HepG2 (cell line): ENCODE results near the gene PYGB. TPM values are rescaled to one million over a fixed set of nuclear protein-coding genes. Genes with fewer than 3 reads are reported as not detected.

Experiments
- DPF2 ChIP-seq: sonication (generic); formaldehyde crosslinking; IDR thresholded peaks from 2 replicates; pipeline ENCODE4 v1.4.0; 2020; ENCODE audit warnings: mild to moderate bottlenecking, low read depth, missing genetic modification reagents, borderline replicate concordance
- YEATS4 ChIP-seq: sonication (generic); formaldehyde crosslinking; IDR thresholded peaks from 2 replicates; pipeline ENCODE4 v1.4.0; 2020; ENCODE audit warnings: missing genetic modification reagents, borderline replicate concordance
- ZBTB37 ChIP-seq: sonication (generic); formaldehyde crosslinking; IDR thresholded peaks from 2 replicates; pipeline ENCODE4 v1.4.0; 2020; ENCODE audit warnings: mild to moderate bottlenecking, missing genetic modification reagents
- ZBTB7A ChIP-seq: sonication (generic); formaldehyde crosslinking; IDR thresholded peaks from 2 replicates; pipeline ENCODE4 v1.8.0; 2022; ENCODE audit warnings: mild to moderate bottlenecking, missing genetic modification reagents
- ZNF333 ChIP-seq: sonication (generic); formaldehyde crosslinking; IDR thresholded peaks from 2 replicates; pipeline ENCODE4 v1.4.0; 2020; ENCODE audit warnings: mild to moderate bottlenecking, missing genetic modification reagents, borderline replicate concordance
- ZNF713 ChIP-seq: sonication (generic); formaldehyde crosslinking; IDR thresholded peaks from 2 replicates; pipeline ENCODE4 v1.4.0; 2020; ENCODE audit warnings: mild to moderate bottlenecking, missing genetic modification reagents
- polyA plus RNA-seq, 8 experiments: library from polyadenylated mRNA; depleted of rRNA in 3 of 8; stranded (reverse) in 7 of 8; unstranded in 1 of 8; fragments of >200 nt; fragmentation: Illumina TruSeq in 4 of 8; extraction: Trizol in 4 of 8; gene quantifications; 2 replicates each; pipeline versions ENCODE4 v1.2.1 to v1.2.3, GENCODE V29; 2011 to 2016; ENCODE audit warnings: low read depth in 4 of 8, missing spikeins in 1 of 8, mixed read lengths in 1 of 8; ENCODE audit not compliant: insufficient read depth in 1 of 8
- total RNA-seq, 5 experiments: library from RNA; depleted of rRNA; stranded (reverse); fragments of >200 nt; fragmentation: Illumina TruSeq; extraction: Trizol; gene quantifications; 2 replicates each; pipeline ENCODE4 v1.2.3, GENCODE V29; 2016; ENCODE audit warnings: low read depth in 1 of 5
- TF ChIP-seq, protein P1 (sequence below): IDR thresholded peaks from 2 replicates; pipeline ENCODE4 v1.6.1; 2016; ENCODE audit warnings: low read depth, missing genetic modification reagents, missing compliant biosample characterization
- TF ChIP-seq, protein P2 (sequence below): fragments of 450-650 bp; IDR thresholded peaks from 2 replicates; pipeline ENCODE4 v1.6.1; 2017; ENCODE audit warnings: mild to moderate bottlenecking
- TF ChIP-seq, protein P3 (sequence below): sonication (generic); formaldehyde crosslinking; IDR thresholded peaks from 2 replicates; pipeline ENCODE4 v1.5.0; 2020; ENCODE audit warnings: missing genetic modification reagents
- TF ChIP-seq, protein P4 (sequence below): sonication (generic); formaldehyde crosslinking; IDR thresholded peaks from 2 replicates; pipeline ENCODE4 v1.9.0; 2021; ENCODE audit warnings: missing genetic modification reagents, borderline replicate concordance

Gene PYGB
- total and polyA plus RNA-seq, 2 of the 13 experiments (the other 11 are each of a cell fraction or from before 2014, with no cell fraction given) = 24.2 to 86.3 TPM

DNA sequence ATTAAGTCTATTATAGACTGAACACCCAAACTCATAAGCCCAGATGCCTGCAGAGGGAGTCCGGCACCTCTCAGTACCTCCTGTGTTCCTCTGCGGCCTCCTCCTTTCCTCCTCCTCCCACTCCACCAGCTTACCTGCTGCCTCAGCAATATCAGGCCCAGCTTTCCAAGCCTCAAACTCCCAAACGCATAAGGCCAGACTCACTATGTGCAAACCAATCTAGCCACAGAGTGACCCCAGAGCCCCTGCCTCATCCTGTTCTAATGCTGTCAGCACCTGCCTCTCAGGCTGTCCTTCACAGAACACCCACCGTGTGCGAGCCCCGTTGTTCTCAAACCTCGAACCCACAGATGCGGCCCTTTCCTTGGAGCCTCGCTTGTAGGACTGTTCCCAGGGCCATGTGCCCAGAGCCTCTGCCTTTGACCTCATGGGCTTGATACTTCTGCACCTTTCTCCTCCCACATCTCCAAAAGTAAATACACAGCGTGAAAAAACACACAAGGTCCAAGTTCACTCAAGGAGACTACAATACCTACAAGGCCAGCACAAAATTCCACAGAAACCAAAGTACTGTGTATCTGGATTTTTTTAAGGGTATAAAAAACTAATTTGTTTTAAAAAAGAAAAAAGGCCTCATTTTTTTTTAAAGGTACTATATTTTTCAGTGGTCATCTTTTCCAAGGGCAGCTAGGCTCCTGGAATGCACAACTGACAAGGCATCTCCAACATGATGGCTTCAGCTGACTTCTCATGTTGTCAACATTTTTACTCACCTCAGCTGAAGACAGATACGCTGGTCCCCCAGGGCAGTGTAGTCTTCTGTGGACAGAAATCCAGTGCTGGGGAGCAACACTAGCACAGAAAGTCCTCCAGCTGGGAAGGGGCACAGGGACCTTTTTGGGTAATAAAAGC is 90.5 kb downstream of the PYGB start (continued):
- TF ChIP-seq, protein P1, sequence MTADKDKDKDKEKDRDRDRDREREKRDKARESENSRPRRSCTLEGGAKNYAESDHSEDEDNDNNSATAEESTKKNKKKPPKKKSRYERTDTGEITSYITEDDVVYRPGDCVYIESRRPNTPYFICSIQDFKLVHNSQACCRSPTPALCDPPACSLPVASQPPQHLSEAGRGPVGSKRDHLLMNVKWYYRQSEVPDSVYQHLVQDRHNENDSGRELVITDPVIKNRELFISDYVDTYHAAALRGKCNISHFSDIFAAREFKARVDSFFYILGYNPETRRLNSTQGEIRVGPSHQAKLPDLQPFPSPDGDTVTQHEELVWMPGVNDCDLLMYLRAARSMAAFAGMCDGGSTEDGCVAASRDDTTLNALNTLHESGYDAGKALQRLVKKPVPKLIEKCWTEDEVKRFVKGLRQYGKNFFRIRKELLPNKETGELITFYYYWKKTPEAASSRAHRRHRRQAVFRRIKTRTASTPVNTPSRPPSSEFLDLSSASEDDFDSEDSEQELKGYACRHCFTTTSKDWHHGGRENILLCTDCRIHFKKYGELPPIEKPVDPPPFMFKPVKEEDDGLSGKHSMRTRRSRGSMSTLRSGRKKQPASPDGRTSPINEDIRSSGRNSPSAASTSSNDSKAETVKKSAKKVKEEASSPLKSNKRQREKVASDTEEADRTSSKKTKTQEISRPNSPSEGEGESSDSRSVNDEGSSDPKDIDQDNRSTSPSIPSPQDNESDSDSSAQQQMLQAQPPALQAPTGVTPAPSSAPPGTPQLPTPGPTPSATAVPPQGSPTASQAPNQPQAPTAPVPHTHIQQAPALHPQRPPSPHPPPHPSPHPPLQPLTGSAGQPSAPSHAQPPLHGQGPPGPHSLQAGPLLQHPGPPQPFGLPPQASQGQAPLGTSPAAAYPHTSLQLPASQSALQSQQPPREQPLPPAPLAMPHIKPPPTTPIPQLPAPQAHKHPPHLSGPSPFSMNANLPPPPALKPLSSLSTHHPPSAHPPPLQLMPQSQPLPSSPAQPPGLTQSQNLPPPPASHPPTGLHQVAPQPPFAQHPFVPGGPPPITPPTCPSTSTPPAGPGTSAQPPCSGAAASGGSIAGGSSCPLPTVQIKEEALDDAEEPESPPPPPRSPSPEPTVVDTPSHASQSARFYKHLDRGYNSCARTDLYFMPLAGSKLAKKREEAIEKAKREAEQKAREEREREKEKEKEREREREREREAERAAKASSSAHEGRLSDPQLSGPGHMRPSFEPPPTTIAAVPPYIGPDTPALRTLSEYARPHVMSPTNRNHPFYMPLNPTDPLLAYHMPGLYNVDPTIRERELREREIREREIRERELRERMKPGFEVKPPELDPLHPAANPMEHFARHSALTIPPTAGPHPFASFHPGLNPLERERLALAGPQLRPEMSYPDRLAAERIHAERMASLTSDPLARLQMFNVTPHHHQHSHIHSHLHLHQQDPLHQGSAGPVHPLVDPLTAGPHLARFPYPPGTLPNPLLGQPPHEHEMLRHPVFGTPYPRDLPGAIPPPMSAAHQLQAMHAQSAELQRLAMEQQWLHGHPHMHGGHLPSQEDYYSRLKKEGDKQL (CRISPR knock-in tag) = peak; percentile 89; the same call in 1 of the 2 replicates
- TF ChIP-seq, protein P2, sequence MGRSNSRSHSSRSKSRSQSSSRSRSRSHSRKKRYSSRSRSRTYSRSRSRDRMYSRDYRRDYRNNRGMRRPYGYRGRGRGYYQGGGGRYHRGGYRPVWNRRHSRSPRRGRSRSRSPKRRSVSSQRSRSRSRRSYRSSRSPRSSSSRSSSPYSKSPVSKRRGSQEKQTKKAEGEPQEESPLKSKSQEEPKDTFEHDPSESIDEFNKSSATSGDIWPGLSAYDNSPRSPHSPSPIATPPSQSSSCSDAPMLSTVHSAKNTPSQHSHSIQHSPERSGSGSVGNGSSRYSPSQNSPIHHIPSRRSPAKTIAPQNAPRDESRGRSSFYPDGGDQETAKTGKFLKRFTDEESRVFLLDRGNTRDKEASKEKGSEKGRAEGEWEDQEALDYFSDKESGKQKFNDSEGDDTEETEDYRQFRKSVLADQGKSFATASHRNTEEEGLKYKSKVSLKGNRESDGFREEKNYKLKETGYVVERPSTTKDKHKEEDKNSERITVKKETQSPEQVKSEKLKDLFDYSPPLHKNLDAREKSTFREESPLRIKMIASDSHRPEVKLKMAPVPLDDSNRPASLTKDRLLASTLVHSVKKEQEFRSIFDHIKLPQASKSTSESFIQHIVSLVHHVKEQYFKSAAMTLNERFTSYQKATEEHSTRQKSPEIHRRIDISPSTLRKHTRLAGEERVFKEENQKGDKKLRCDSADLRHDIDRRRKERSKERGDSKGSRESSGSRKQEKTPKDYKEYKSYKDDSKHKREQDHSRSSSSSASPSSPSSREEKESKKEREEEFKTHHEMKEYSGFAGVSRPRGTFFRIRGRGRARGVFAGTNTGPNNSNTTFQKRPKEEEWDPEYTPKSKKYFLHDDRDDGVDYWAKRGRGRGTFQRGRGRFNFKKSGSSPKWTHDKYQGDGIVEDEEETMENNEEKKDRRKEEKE = no peak
- TF ChIP-seq ZNF713 (CRISPR knock-in tag) (no peak), ZBTB37 (no peak), ZBTB7A (CRISPR knock-in tag) (peak; percentile 93), DPF2 (peak; percentile 75; the same call in 1 of the 2 replicates), YEATS4 (CRISPR knock-in tag) (peak; percentile 82; the same call in 1 of the 2 replicates), ZNF333 (0 out of 2 replicates have a peak, but pooled peaks have one; percentile 46)
- TF ChIP-seq, protein P3, sequence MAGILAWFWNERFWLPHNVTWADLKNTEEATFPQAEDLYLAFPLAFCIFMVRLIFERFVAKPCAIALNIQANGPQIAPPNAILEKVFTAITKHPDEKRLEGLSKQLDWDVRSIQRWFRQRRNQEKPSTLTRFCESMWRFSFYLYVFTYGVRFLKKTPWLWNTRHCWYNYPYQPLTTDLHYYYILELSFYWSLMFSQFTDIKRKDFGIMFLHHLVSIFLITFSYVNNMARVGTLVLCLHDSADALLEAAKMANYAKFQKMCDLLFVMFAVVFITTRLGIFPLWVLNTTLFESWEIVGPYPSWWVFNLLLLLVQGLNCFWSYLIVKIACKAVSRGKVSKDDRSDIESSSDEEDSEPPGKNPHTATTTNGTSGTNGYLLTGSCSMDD (CRISPR knock-in tag) = peak; percentile 46; the same call in 1 of the 2 replicates
- TF ChIP-seq, protein P4, sequence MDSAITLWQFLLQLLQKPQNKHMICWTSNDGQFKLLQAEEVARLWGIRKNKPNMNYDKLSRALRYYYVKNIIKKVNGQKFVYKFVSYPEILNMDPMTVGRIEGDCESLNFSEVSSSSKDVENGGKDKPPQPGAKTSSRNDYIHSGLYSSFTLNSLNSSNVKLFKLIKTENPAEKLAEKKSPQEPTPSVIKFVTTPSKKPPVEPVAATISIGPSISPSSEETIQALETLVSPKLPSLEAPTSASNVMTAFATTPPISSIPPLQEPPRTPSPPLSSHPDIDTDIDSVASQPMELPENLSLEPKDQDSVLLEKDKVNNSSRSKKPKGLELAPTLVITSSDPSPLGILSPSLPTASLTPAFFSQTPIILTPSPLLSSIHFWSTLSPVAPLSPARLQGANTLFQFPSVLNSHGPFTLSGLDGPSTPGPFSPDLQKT (CRISPR knock-in tag) = no peak; the same call in 1 of the 2 replicates
